ENCODE results near the gene CFAP58.

DNA sequence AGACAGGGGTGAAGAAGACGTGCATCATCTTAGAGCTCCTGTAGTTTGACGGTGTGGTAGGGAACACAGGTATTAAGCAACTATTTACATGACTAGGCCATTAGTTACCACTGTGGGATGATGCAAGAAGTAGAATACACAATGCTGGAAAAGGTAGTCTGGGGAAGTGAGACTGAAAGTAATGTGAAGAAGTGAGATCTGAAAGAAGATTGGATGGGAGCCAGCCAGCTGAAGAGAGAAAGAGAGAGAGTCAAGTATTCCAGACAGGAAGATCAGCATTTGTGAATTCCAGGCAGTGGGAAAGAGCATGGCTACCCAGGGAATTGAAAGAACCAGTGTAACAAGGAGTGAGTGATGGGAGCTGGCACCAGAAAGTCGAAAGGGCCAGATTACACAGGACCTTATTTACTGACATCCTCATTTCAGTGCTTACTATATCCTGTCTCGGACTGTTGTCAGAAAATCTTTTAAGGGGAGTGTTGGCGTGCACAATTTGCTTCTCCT, 4.0 kb upstream of the CFAP58 start:
- TF ChIP-seq, protein P1, sequence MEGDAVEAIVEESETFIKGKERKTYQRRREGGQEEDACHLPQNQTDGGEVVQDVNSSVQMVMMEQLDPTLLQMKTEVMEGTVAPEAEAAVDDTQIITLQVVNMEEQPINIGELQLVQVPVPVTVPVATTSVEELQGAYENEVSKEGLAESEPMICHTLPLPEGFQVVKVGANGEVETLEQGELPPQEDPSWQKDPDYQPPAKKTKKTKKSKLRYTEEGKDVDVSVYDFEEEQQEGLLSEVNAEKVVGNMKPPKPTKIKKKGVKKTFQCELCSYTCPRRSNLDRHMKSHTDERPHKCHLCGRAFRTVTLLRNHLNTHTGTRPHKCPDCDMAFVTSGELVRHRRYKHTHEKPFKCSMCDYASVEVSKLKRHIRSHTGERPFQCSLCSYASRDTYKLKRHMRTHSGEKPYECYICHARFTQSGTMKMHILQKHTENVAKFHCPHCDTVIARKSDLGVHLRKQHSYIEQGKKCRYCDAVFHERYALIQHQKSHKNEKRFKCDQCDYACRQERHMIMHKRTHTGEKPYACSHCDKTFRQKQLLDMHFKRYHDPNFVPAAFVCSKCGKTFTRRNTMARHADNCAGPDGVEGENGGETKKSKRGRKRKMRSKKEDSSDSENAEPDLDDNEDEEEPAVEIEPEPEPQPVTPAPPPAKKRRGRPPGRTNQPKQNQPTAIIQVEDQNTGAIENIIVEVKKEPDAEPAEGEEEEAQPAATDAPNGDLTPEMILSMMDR (IDR thresholded peaks at IDR 0.05 in 4 of 5, conservative IDR thresholded peaks at IDR 0.05 in 1 of 5): no peak
- no peak for TF ChIP-seq POLR2A (IDR thresholded peaks at IDR 0.05)
